HepG2 (cell line): ENCODE data around the gene PTGDR.

ENCODE experiments used
- EZH2 ChIP-seq: conservative IDR thresholded peaks from 2 replicates; pipeline ENCODE4 v1.6.1; 2012; ENCODE audit warnings: mild to moderate bottlenecking, low read depth, low read length, moderate library complexity
- ZBTB33 ChIP-seq: sonication (generic); formaldehyde crosslinking; IDR thresholded peaks from 2 replicates; pipeline ENCODE4 v1.4.0; 2020; ENCODE audit warnings: missing genetic modification reagents
- ZNF30 ChIP-seq: sonication (generic); formaldehyde crosslinking; IDR thresholded peaks from 2 replicates; pipeline ENCODE4 v1.5.0; 2020; ENCODE audit warnings: mild to moderate bottlenecking, missing genetic modification reagents

GRCh38 chr14:52277552-52277951, 10.1 kb downstream of the PTGDR start:
- no peak for TF ChIP-seq ZBTB33 (CRISPR knock-in tag)
- TF ChIP-seq ZNF30 (CRISPR knock-in tag) = no peak
- no peak for TF ChIP-seq EZH2
